RKO (cell line): ENCODE data around the gene OPA3.

Experiments
- DNase-seq: peaks from one replicate; pipeline ENCODE4 v3.0.0-alpha.2; 2016; ENCODE audit warnings: low spot score

Gene OPA3

DNA sequence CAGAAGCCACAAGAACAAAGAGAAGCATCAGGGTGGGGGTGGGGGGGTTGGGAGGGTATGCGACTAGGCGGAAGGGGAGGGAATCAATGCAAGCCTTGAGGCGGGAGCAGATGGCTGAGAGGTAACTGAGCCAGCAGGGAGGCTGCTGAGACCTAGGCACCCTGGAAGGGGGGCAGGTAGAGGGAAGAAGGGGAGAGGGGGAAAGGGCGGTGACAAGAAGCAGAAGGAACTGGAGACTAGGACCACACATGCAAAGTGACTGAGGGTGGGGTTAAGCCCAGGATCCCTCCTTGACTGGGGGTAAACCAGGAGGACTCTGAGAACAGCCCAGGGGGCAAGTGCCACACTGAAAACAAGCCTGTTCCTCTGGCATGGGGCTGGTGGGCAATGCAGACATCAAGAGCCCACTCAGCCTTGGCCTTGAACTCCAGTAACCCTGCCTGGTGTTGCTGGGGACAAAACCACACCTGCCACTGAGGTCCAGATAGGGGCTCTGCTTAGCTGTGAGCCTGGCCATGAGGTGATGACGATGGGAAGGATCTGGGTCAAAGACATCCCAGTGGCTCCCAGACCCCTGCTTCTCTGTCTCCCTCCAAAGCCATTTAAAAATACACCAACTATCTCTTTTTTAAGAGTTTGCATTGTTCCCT lies 20.3 kb downstream of the OPA3 start:
- no peak for DNase-seq

DNA sequence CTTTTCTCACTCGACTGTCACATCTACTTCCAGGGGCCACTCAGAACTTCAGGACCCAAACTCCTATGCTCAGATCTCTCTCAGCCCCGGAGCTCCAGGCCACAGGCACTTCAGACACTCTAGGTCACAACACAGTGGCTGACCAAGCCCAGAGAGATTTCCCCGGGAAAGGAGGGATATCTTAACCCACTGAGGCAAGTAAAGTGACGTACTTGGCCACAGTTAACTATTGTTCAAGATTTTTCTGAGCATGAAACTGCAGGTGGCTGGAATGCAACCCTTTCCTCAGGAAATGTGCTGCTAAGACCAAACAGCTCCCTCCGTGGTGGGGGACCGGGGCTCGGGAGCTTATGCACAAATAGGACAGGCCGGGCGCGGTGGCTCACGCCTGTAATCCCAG lies 23.9 kb downstream of the OPA3 start:
- no peak for DNase-seq

DNA sequence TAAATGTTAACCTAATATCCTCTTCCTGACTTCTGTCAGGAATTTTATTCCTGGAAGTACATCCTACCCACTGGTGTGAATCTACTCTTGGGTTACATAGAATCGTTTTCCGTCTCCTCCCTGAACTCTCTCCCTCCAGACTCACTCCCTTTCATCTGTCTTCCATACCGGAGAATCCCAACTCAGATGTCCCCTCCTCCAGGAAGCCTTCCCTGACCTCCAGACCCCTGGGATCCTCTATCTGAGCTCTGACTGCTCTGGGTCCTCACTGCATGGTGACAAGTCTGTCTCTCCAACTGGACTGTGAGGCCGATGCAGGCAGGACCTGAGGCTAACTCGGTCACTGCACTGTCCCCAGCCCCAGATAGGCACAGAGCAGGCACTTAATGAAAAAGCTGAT lies 24.6 kb downstream of the OPA3 start:
- no peak for DNase-seq

DNA sequence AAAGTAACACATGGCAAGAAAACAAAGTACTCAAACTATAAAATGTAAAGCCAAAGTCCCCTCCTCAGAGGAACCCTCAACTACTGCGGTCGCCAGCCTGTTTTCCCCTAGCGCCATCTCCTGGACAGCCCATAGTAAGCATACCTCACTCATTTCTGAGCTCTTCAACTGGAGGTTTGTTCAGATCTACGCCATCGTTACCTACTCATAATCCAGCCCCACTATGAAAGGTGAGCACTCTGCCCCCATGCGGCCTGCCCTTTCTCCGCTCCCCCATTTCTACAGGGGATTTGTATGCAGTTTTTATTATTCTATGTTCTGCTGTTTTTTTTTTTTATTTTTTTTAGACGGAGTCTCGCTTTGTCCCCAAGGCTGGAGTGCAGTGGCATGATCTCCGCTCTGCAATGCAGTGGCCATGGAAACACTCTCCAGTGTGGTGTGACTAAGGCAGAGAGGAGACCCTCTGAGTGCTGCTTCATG lies 26.2 kb downstream of the OPA3 start:
- peak; percentile 25 for DNase-seq

DNA sequence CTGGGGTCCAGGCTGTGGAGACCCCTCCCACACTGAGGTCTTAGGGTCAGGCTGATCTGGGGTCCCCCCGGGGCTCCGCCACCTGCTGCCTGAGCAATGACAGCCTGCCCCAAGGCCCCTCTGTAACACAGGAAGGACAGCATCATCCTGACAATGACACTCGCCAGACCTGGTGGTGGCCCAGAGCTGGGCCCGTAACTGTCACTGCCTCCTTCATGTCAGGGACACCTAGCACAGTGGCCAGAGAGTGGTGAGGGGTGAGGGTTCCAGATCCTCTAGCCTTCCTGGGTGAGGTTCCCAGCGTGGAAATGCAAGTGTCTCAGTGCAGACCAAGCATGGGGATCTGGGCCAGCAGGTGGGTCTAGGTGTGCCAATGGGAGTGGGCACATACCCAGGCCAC lies 27.8 kb downstream of the OPA3 start:
- DNase-seq = no peak

DNA sequence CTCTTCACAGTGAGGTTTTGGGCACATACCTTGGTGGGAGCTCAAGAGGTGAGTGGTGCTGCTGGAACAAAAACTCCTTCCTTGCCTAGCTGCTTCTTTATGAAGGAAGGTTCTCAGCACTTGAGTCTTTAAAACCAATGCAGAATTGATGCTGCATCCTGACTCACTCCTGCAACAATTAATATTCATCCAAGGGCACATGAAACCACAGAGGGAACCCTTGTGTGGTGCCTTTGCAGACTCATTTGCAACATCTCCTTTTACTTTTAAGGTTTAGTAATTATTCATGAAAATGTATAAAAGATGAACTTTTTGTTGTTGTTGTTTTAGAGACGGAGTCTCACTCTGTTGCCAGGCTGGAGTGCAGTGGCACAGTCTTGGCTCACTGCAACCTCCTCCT lies 30.1 kb downstream of the OPA3 start:
- DNase-seq = no peak

DNA sequence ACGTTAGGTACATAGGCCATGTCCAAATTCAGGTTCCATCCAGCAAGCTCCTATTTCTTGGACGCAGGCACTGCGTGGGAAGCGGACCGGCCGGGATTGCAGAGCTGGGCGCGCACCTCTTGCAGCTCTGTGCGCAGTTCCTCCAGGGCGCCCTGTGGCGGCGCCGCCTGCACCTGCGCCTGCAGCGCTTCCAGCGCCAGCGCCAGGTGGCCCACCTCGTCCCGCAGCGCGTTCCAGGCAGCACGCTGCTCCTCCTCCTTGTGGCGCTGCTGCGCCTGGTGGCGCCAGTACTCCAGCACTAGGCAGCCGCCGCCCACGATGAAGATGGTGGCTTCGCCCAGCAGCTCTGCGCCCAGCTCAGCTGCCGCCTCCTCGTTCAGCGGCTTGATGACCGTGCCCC lies 31.1 kb downstream of the OPA3 start:
- no peak for DNase-seq

- DNase-seq = peak; percentile 20
Observed at GRCh38 chr19:45547965-45548609, 36.5 kb downstream of the OPA3 start.

- DNase-seq = no peak
Observed at GRCh38 chr19:45547211-45547770, 37.3 kb downstream of the OPA3 start.

DNA sequence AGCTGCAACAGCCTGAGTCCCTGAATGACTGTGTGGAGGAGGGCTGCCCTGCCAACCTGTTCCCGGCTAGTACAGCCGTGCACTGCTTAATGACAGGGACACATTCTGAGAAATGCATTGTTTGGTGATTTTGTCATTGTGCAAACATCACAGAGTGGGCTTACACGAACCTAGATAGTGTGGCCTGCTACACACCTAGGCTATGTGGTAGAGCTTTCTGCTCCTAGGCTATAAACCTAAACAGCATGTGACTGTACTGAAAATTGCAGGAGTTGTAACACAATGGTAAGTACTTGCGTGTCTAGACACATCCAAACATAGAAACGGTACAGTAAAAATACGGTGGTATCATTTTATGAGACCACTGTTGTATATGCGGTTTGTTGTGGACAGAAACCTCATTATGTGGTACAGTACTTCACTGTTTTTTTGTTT lies 42.4 kb downstream of the OPA3 start:
- DNase-seq = no peak

GRCh38 chr19:45539459-45539858 lies 45.1 kb downstream of the OPA3 start:
- no peak for DNase-seq

DNA sequence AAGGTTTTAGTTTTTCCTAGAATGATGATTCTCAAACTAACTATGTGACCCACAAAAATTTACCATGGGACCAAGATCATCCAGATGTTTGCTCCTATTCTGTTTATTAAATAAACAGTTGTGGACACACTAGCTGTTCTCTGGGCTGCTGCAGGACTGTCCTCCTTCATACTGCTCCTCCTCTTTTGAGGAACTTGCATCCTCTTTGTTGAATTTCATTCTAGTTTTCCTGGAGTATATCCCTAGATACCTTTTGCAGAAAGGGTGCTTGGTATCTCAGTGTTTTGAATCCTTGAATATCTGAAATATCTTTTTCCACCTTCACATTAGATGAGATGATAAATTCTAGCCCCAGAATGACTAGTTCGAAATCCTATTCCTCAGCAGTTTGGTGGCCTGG lies 53.3 kb downstream of the OPA3 start:
- no peak for DNase-seq

- no peak for DNase-seq
Observed at GRCh38 chr19:45529420-45529785, 55.2 kb downstream of the OPA3 start.

- no peak for DNase-seq
Observed at GRCh38 chr19:45528744-45529419, 55.7 kb downstream of the OPA3 start.

DNA sequence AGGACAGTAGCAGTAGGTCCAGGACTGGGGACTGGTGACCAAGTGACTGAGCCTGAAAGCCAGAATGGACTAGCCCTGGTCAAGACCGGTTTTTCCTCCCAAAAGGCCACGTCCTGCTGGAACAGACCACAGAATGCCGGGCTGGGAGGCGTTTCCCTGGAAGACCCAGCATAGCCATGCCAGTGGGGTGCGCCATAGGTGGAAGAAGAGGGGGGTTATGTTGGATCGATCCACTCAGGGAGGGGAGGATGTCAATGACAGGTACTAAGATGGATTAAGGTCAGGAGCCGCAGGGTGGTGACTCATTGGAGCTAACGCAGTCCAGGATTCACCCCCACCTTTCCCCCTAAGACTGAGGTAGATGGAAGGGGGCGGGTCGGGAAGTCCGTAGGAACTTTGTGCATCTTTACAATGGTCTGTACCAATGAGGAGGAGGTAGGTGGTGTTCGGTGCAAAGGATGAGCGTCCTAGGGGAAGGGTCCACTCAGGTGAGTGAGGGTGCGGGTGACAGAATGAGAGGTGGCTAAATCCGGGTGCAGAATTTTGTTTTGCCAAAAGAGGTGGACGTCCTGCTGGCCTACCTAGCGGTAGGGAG lies 56.4 kb downstream of the OPA3 start:
- peak; percentile 61 for DNase-seq

- no peak for DNase-seq
Observed at GRCh38 chr19:45527731-45528130, 56.9 kb downstream of the OPA3 start.

GRCh38 chr19:45526971-45527370 lies 57.6 kb downstream of the OPA3 start:
- DNase-seq = no peak

- peak; percentile 83 for DNase-seq
Observed at GRCh38 chr19:45526143-45526542, 58.5 kb downstream of the OPA3 start.

GRCh38 chr19:45524575-45525129 lies 60.0 kb downstream of the OPA3 start:
- no peak for DNase-seq

DNA sequence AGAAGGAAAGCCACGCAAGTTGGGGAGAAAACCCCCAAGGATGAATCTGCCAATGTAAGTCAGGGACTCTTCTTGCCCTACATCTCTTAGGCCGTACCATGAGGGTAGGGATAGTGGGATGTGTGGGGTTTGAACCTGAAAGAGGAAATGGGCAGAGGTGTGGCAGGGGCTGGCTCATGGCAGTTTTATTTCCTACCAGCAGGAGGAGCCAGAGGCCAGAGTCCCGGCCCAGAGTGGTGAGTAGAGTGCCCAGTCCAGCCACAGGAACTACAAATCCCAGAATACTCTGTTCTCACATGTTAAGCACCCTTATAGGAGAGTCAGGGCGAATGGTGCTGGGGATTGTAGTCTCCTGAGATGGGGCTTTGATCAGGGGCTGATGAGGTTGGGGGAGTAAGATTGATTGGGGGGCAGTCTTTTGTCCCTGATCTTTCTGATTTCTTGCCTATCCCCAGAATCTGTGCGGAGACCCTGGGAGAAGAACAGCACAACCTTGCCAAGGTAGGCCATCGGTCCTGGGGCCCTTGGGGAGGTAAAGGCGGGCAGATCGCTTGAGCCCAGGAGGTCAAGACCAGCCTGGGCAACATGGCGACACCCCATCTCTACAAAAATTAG lies 60.9 kb downstream of the OPA3 start:
- peak; percentile 88 for DNase-seq

GRCh38 chr19:45522010-45522941 lies 62.3 kb downstream of the OPA3 start:
- DNase-seq = no peak
